ENCODE results near the gene DNTT.

DNTT gene

DNA sequence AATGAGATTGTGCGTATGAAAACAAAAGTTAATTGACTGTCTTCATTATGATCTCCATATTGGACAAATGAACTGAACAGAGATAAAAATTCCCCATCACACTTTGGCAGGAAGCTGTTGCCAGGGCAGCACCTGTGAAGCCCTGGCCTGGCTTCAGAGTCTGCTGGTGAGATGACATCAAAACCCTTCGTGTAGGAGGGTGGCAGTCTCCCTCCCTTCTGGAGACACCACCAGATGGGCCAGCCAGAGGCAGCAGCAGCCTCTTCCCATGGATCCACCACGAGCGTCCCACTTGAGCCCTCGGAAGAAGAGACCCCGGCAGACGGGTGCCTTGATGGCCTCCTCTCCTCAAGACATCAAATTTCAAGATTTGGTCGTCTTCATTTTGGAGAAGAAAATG lies at the start of gene DNTT:
TSS of gene DNTT (plus strand) at position 205 of the 400 bp plus-strand sequence. CDS start at position 269, 64 bp downstream.
- no peak for DNase-seq (ENCODE audit: low read depth in 2 of 2)

DNA sequence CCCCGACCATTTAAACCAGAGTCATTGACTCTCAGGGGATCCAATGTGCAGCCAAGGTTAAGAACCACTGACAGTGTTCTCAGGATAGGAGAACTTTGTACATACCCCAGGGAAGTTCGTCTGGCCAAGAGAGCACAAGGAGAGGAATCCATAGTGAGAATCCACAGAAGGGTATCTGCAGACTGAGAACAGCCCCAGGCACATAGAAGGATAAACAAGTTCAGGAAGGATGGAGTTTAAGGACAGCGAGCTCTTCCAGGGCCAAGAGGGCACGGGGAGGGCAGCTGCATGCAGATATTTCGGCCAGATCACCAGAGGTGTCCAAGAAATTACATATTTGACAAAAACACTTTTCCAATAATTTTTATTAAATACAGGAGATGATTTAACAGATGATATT lies 49.3 kb upstream of the DNTT start:
- DNase-seq (ENCODE audit: low read depth in 2 of 2): no peak

DNA sequence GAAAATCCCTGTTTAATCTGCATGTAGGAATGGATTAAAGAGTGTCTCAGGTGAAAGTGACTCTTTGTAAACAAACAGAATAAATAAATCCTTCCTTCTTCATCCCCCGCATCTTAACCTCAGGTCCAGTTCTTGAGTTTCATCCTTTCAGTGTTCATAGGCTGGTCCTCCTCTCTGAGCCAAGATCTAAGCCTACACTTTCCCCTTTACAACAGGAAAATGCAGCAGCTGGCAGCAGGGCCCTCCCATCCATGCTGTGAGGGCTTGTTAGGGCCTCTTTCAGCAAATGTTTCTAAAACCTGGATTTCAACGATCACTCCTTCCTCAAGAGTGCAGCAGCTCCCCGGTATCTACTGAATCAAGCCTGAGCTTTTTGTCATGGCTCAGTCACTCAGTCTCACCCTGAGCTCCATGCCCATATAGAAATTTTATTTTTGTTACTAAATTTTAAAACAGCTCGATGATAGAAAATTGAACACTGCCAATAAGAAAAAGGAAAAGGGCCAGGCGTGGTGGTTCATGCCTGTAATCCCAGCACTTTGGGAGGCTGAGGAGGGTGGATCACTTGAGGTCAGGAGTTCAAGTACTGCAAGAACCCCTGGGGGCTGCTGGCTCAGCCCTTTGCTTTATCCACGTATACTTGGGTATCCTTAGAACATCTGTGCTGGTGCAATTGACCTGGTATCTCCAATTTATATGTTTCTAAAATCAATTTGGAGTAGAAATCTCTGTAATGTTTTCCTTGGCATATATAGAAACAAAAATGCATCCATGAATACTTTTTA lies 48.5 kb upstream of the DNTT start:
- no peak for DNase-seq (ENCODE audit: low read depth in 2 of 2)

DNA sequence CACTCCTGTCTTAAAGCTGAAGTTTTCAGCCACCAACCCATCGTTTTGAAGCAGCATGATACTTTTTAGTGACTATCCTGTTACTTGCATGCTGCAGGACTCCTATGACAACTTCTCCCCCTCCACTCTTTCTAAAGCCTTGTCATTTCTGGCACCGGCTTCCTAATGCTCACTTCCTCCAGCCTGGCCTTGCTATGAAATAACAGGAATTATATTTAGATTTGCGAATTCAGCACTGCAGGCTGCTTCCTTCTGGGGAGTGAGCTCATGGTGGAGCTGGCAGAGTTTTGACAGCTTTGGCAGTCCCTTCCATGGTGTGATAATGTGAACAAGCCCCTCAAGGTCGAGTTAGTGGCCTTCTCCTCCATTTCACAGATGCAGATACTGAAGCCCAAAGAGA lies 46.3 kb upstream of the DNTT start:
- no peak for DNase-seq (ENCODE audit: low read depth in 2 of 2)

DNA sequence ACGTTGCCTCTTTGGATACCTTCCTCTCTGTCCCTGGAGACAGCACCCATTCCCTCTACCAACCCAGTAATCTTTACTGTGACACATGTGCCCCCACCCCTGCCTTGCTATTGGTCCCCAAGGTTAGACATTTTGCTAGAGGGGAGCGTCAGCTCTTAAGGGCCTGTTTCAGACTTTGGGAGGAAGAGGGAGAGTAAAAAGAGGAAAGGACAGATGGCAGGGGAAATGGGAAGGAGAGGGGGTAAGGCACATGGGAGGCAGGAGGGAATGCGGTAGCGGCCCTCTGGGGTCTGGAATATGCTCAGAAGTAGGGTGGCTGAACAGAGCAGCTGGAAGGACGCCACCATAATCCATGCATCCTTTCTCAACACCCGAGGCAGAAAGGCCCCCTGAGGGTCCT lies 45.1 kb upstream of the DNTT start:
- no peak for DNase-seq (ENCODE audit: low read depth in 2 of 2)

DNA sequence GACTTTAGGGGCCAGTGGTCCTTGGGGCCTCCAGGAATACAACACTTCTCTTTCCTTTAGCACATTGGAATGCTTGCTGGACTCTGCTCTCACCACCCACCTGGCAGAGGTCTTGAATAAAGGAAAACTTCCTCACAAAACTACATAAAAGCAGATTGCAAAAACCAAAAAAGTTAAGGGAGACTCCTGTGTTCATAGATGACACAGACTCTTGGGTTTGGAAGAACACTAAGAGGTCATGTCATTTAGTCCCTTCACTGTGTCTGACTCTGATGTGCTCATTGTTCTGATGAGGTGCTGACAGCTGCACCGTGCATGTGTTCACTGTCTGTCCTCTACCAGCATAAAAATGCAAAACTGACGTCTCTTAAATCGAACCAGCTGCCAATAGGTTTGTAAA lies 44.2 kb upstream of the DNTT start:
- DNase-seq (ENCODE audit: low read depth in 2 of 2): no peak

DNA sequence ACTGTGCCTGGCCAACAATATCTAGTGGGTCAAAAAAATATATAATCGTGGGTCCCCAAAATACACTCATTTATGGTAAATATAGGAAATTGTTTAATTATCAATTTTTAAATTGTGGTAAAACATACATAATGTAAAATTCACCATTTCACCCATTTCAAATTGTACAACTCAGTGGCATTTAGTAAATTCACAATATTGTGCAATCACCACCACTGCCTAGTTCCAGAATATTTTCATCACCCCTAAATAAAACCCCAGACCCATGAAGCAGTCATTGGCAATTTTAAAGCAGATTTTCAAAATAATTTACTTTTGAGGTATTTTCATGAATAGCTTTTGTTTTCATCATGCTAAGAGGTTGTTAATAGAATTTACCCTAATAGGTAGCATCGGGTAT lies 43.1 kb upstream of the DNTT start:
- DNase-seq (ENCODE audit: low read depth in 2 of 2): no peak

DNA sequence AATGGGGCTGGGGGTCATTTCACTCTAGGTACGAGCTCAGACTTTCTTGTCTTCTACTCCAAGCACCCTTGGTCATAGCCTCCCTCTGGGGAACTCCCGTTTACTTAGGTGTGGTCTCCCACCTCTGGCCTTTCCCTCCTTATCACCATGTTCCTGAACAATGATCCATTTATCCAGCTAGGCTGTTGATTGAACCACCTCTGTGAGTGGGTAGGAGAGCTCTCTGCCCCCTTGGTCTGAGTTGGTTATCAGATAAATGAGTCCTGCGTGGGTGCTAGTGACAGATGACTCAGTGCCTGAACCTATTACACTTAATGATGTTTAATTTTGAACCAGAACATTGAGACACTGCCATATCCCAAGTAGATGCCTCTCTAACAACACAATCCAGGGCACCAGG lies 42.3 kb upstream of the DNTT start:
- DNase-seq (ENCODE audit: low read depth in 2 of 2): no peak

DNA sequence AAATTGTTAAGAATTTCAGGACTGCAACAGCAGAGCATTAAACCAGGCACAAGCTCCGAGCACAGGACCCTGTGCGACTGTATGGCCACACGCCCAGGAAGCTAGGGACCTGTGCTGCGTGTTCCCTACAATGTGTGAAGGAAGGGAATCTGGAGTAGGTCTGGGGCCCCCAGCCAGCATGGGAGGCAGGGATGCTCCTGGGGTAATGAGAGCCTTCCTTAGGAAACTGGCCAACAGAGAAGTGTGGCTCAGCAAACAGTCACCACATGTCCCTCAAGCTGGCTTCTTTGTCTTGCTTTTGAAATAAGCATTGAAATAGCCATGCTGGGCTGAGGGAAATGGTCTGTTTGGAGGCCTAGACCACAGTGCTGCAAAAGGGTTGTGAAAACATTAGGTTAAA lies 41.1 kb upstream of the DNTT start:
- no peak for DNase-seq (ENCODE audit: low read depth in 2 of 2)

DNA sequence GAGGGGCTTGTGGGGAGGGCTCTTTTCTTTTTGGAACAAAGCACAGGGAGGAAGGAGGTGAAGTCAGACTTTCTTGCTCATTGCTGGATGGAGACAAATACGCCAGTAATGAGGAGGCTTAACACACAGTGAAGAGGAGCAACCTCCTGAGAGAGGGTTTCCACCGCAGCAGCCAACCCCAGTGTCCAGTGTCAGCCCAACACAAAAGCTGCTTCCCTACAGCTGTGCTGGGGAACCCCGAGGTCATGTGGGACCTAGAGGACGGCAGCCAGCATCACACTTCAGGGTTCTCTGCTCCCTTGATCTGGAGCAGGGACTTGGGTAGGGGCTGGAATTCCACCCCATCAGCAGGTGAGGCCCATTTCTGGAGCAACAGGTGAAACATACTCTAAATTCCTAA lies 40.6 kb upstream of the DNTT start:
- no peak for DNase-seq (ENCODE audit: low read depth in 2 of 2)

DNA sequence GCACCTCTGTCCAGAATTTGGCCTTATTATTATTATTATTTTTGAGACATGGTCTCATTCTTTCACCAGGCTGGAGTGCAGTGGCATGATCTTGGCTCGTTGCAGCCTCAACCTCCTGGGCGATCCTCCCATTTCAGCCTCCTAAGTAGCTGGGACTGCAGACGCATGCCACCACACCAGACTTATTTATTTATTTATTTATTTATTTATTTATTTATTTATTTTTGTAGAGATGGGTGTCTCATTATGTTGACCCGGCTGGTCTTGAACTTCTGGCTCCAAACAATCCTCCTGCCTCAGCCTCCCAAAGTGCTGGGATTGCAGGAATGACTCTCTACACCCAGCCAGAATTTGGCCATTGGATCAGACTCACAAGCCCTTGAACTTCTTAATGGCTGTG lies 39.3 kb upstream of the DNTT start:
- DNase-seq (ENCODE audit: low read depth in 2 of 2): no peak

DNA sequence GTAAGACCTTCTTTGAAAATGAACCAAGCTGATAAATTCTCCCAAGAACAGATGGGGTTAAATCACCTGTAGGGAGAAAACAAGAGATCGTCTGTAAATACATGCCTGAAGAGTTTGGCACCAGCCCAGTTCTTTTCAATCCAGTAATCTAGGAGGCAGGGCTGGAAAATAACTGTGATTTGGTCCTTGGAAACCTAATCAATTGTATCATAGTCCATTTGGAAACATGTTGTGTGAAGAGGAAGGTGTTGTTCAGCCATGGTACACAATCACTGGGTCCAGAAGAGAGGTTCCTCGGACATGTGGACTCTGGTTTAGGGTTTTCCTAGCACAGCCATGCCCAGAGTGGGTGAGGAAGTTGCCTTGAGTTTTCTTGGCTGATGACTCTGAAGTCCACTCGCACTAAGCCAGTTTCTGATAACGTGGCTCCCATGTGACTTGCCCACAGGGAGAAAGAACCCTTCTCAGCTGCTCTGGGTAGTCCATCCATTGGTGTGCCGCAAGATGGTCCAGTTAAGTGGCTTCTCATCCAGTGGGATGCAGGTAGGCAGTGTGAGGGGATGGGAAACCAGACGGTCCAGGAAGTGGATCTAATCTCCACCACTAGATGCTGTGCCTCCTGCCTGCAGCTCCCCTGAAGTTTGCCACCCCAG lies 38.0 kb upstream of the DNTT start:
- no peak for DNase-seq (ENCODE audit: low read depth in 2 of 2)

DNA sequence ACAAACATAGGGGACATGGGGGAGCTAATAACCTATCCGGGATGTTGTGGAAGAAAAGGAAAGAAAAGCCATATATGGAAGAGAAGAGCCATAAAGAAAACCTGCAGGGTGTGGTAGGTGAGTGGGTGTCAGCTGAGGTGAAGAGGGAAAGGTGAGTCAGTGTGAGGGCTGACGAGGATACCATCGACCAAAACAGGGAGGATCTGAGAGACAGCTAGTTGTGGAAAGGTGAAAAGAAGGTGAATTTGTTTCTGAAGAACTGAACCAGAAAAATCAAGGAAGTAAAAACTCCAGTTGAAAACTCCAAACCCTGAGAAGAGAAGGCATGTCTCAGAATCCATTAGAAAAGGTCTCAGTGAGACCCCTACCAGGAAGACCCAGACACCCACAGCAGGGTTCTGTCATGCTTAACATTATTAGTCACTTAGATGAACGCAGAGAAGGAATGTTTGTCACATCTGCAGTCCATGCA lies 37.0 kb upstream of the DNTT start:
- DNase-seq (ENCODE audit: low read depth in 2 of 2): no peak

DNA sequence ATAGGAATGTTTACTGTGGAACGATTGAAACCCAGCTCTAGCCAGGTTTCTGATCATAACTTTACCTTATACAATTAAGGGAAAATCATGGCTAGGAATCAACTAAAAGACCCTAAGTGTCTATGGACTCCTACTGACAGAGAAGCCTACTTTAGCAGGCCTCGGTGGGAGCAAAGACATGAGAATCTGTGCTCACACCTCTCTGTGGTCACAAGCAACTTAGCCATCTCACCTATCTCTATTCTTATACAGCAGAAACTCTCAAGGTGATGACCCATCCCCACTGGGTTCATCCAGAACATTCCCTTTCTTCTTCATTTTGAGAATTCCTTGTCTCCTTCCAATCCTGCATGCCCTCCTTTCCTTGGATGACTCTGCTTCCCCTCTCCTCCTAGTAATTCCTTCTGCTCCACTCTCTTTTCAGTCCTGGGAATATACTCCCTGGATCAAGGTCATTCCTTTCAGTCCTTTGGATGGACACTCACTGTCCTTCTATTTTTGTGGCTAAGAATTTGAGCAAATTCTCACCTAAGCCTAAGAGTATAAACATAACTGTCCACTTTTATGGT lies 35.8 kb upstream of the DNTT start:
- no peak for DNase-seq (ENCODE audit: low read depth in 2 of 2)

DNA sequence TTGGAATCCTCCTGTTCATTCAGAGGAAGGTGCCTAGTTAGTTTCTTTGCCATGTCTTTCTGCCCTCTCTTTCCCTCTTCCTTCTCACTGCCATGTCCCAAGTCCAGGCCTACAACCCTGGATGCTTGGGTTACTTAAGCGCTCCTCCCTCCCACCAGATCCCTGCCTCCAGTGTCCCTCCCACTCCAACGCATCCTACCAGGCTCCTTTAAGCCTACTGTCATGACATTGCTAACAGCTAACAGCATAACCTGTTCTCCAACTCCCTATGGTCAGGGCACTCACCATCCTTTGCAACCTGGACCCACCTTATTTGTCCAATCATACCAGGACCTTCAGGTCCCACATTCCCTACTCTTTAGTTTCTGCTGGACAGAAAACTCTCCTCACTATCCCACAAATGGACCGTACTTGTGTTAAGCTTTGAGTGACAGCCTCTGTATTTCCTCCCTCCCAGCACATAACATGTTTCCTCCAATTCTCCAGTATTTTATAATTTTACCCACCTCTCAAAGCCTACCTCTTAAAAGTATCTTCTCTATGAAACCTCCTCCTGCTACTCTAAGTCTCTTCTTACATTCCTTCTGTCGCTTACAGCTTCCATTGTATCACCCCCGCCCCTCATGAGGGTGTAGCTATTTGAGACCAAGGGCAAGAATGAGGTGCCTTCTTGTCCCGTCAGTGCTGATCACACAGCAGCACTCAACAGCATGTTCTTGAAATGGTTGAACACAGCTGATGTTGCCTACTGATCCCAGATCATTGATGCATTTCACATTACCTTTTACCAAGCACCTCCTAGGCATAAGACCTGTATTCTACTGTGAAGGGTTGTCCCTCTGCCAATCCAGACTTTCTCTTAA lies 34.6 kb upstream of the DNTT start:
- DNase-seq (ENCODE audit: low read depth in 2 of 2): no peak

DNA sequence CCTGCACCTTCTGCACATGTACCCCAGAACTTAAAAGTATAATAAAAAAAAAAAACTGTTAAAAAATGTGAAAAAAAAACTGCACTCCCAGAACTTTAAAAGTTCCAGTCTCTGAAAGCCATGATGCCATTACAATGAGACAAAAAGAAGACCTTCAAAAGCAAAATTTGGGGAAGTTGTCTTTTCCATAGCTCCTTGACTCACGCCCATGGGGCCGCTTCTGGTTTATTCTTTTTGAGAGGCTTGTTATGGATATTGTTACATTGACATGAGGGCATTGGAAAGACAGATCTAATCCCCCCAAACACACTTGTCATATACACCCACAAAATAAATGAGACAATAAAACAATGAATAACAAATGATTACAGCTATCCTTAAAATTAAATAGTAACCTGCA lies 33.7 kb upstream of the DNTT start:
- no peak for DNase-seq (ENCODE audit: low read depth in 2 of 2)

DNA sequence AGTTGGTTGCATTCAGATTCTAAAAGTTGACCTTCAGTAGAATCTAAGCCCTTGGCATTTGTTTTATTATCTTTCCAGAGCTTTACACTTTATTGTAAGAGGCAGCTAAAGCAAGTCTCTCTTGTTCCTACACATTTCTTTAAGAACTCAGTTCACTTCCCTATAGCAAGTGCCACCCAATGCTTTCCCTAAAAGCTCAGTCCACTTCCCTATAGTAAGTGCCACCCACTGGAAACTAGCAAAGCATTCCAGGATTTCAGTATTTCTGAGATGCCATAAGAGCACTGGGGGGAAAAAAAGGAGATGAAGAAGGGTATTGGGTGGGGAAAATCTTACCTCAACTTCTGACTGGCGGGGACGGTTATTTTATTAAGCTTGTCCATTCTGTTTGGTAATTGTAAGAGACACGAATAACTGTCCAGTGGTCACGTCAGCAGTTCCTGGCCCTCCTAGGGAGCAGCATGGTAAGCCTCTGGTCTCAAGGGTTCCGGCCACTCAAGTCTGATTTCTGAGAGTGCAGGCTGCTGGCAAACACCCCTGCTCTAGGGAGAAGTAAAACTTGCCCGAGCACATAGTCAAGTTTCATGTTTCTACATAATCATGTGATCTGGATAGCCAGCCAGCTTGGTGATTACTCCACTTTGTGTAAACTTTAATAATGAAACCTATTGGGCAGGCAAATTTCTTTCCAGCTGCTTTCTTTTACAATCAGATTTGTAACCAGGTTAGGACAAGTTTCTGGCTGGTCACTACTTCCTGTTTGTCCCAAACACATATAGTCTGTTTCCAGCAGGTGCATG lies 33.0 kb upstream of the DNTT start, which contains the start of gene BLNK:
TSS of gene BLNK (minus strand) at position 554 of the 800 bp plus-strand sequence. CDS start at position 383, 171 bp downstream.
- no peak for DNase-seq (ENCODE audit: low read depth in 2 of 2)

DNA sequence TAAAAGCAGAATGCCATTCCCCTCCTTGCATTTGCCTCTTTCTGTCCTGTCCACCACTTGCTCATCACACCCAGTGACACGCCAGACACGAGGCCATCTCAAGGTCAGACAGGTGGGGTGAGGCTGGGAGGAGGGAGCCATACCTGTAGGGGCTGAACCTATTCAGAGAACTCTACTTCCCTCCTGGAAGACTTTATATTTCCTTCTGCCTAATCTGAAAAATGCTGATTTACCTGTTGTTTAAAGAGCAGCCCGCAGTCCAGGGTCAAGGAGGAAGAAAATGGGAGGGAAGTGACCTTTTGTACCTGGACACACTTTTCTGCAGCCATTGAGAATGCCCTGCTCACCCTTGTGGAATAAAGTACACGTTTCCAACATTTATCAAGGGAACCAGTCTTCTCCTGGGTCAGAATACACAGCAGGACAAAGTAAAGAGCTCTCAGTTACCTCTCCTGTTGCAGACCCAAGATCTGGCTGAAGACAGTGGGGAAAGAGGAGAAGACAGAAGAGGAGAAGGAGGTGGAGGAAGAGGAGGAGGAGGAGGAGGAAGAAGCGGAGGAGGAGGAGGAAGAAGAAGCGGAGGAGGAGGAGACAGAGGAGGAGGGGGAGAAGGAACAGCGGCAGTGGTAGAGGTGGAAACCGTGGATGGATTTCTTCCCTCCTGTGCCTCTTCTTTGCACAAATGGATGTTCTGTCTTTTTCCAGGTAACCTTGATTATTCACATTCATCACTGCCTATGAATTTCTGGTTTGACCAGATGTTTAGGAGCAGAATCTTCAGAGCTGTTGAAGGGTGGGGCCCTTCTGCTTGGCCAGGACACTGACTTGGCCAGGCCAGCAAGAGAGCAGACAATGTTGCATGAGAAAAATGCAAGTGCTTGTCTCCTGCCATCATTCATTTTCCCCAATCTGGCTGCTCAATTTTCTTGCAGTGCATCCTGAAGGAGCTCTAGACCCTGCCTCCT lies 31.6 kb upstream of the DNTT start:
- DNase-seq (ENCODE audit: low read depth in 2 of 2): no peak

DNA sequence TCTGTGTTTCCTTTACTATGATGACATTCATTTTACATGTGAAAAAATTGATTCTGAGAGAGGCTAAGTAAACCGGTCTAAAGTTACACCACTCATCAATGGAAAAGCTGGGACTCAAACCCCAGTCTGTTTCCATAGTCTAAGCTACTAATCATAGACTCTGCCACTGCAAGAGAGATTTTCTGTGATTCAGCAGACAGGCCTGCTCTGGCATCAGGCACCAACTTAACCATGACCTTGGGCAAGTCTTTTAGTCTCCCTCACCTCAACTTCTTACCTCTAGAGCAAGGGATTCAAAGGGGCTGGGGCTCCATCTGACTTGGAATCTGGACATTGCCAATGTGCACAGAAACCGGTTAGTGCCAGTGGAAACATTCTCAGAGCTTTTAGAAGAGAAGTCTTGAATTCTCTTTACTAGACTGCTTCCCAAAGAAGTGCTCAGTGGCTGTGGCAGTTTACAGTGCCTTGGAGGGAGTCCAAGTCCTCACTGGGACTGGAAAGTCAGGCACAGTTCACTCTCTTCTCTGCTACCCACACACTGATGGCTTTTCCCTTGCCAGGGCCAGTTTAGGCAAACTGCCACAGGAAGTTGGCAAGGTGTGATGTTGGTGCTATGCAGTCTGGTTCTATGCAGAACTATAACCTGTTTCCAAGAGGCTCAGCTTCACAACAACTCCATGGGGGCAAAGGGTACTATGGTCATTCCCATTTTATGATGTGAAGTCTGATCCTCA lies 28.4 kb upstream of the DNTT start:
- no peak for DNase-seq (ENCODE audit: low read depth in 2 of 2)
